KMS-11 (cell line): ENCODE measurements around the gene NUDT21.

Experiments used
- H2AFZ ChIP-seq: fragments of 200-600 bp; sonication (generic); 2 replicates; pipeline ENCODE4 v1.6.1; 2016; ENCODE audit warnings: antibody characterized with exemption, mixed run types, low read depth
- H3K27ac ChIP-seq: fragments of 200-600 bp; sonication (generic); 2 replicates; pipeline ENCODE4 v1.6.1; 2016; ENCODE audit warnings: mild to moderate bottlenecking, mixed run types
- H3K27me3 ChIP-seq: fragments of 200-600 bp; sonication (generic); 2 replicates; pipeline ENCODE4 v1.6.1; 2017; ENCODE audit warnings: mild to moderate bottlenecking, low read depth, mixed run types, moderate library complexity; ENCODE audit not compliant: insufficient read depth
- H3K36me3 ChIP-seq: fragments of 200-600 bp; sonication (generic); 2 replicates; pipeline ENCODE4 v1.6.1; 2017; ENCODE audit warnings: mild to moderate bottlenecking, mixed run types; ENCODE audit not compliant: insufficient read depth
- H3K4me1 ChIP-seq: fragments of 200-600 bp; sonication (generic); 2 replicates; pipeline ENCODE4 v1.6.1; 2016; ENCODE audit warnings: mild to moderate bottlenecking, low read depth, mixed run types; ENCODE audit not compliant: poor library complexity, severe bottlenecking
- H3K4me2 ChIP-seq: fragments of 200-600 bp; sonication (generic); 2 replicates; pipeline ENCODE4 v1.7.0; 2016; ENCODE audit warnings: mild to moderate bottlenecking, mixed run types
- H3K4me3 ChIP-seq: fragments of 200-600 bp; sonication (generic); IDR thresholded peaks from 2 replicates; pipeline ENCODE4 v1.6.1; 2017; ENCODE audit warnings: low read depth, low read length, mixed read lengths; ENCODE audit not compliant: insufficient read depth
- H3K79me2 ChIP-seq: fragments of 200-600 bp; sonication (generic); 2 replicates; pipeline ENCODE4 v1.6.1; 2016; ENCODE audit warnings: low read depth, mixed run types; ENCODE audit not compliant: insufficient read depth
- H3K9ac ChIP-seq: fragments of 200-600 bp; sonication (generic); 2 replicates; pipeline ENCODE4 v1.6.1; 2016; ENCODE audit warnings: mild to moderate bottlenecking, mixed run types
- H4K20me1 ChIP-seq: fragments of 200-600 bp; sonication (generic); 2 replicates; pipeline ENCODE4 v1.6.1; 2016; ENCODE audit warnings: mild to moderate bottlenecking, mixed run types; ENCODE audit not compliant: insufficient read depth
- TF ChIP-seq, protein P1 (sequence below): fragments of 200-600 bp; sonication (generic); conservative IDR thresholded peaks from 2 replicates; pipeline ENCODE4 v1.6.1; 2017; ENCODE audit warnings: low read depth, mild to moderate bottlenecking, antibody characterized with exemption, low read length, moderate library complexity, mixed read lengths

Gene NUDT21

DNA sequence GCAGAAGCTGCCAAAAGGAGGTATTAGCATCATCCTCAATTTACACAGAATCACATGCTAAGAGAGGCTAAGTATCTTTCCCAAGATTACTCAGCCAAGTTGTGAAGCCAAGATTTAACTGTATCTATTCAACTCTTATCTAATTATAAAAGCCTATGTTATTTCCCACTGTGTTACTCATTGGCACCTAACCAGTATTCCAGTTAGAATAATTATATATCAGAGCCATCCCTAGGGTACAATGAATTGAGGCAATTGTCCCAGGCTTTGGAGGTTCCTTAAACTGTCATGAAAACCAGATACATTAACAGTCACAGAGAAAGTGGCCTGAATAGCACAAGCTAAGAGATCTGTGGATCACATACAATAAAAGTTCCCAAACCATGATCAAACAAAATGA lies 14.9 kb downstream of the NUDT21 start:
- Histone ChIP-seq H3K27me3 (no peaks in the 10 kb centered on the region), H3K27ac (no peak overlapping the region), H3K79me2 (no peaks in the 10 kb centered on the region; the same call in 1 of the 2 replicates), H3K4me3 (no peak overlapping the region), H3K4me1 (no peaks in the 10 kb centered on the region), H3K9ac (no peak overlapping the region), H3K36me3 (peaks cover 4% of the 10 kb centered on the region; the same call in 1 of the 2 replicates), H2AFZ (no peak overlapping the region), H3K4me2 (no peak overlapping the region), H4K20me1 (no peaks in the 10 kb centered on the region)
- TF ChIP-seq, protein P1, sequence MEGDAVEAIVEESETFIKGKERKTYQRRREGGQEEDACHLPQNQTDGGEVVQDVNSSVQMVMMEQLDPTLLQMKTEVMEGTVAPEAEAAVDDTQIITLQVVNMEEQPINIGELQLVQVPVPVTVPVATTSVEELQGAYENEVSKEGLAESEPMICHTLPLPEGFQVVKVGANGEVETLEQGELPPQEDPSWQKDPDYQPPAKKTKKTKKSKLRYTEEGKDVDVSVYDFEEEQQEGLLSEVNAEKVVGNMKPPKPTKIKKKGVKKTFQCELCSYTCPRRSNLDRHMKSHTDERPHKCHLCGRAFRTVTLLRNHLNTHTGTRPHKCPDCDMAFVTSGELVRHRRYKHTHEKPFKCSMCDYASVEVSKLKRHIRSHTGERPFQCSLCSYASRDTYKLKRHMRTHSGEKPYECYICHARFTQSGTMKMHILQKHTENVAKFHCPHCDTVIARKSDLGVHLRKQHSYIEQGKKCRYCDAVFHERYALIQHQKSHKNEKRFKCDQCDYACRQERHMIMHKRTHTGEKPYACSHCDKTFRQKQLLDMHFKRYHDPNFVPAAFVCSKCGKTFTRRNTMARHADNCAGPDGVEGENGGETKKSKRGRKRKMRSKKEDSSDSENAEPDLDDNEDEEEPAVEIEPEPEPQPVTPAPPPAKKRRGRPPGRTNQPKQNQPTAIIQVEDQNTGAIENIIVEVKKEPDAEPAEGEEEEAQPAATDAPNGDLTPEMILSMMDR, result no peak

DNA sequence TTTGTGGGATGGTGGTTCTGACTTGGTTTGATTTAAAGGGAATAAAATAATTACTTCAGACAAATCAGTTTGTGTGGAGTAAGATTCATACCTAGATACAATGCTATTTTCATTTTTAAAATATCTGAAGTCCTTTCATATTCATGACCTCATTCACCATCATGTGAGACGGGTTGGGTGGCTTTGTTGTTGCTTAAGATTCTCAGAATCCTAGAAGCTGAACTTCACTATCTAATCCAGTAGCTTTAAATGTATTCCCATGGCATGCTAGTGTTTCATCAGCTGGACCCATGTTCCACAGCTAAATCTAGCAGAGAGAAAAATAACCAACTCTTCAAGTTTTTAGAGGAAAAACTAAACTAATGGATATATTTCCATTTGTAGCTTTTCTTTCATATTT lies 23.0 kb downstream of the NUDT21 start:
- Histone ChIP-seq H2AFZ (no peak overlapping the region), H4K20me1 (no peaks in the 10 kb centered on the region), H3K4me1 (peaks cover 10% of the 10 kb centered on the region), H3K9ac (no peak overlapping the region), H3K4me2 (no peak overlapping the region), H3K27ac (no peak overlapping the region), H3K27me3 (no peaks in the 10 kb centered on the region), H3K4me3 (no peak overlapping the region), H3K79me2 (no peaks in the 10 kb centered on the region; the same call in 1 of the 2 replicates), H3K36me3 (no peaks in the 10 kb centered on the region)
- TF ChIP-seq, protein P1, result no peak

DNA sequence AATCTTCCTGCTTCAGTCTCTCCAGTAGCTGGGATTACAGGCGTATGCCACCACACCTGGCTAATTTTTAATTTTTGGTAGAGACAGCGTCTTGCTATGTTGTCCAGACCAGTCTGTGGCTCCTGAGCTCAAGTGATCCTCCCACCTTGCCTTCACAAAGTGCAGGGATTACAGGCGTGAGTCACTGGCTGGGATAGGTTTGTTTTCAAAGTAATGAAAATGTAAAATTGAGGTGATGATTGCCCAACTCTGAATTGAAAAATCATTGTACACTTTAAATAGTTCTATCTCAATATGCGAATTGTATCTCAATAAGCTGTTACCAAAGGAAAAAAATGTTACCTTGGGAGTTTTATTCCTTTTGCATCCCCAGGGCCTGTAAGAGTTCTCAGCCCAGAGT lies 24.5 kb downstream of the NUDT21 start:
- TF ChIP-seq, protein P1, result no peak
- no peak overlapping the region for H3K27ac ChIP-seq

DNA sequence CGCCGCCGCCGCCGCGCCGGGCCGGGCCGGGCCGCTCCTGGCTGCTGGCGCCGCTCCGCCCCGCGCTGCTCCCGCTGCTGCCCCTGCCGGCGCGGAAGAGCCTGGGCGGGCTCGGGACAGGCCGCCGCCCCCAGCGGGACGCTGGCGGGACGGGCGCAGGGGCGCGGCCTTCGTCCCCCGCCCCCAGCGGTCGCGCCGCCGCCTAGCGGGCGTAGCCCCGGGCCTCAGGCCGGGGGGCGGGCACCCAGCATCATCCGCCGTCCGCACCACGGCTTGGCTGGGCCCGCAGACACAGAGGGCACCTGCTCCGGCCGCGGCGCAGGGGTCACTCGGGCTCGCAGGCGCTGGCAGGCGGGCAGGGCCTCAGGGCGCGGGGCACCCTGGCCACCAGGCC lies 25.7 kb downstream of the NUDT21 start, which contains the start of gene AMFR:
Gene AMFR (minus strand): TSS at position 107 of the 394 bp plus-strand sequence. CDS start 218 bp downstream, outside the sequence.
- Histone ChIP-seq H3K4me3 (no peak within 1 kb of the TSS), H3K27ac (no peak within 1 kb of the TSS), H2AFZ (peak within 1 kb of the TSS; percentile 67), H3K4me2 (peak within 1 kb of the TSS; percentile 63), H3K79me2 (peaks cover 17% of the 10 kb centered on the region; the same call in 1 of the 2 replicates), H3K9ac (peak within 1 kb of the TSS; percentile 61), H4K20me1 (no peaks in the 10 kb centered on the region), H3K36me3 (no peaks in the 10 kb centered on the region), H3K4me1 (peaks cover 23% of the 10 kb centered on the region), H3K27me3 (no peaks in the 10 kb centered on the region)
- TF ChIP-seq, protein P1, result no peak

More for the DNA sequence above, 24.5 kb downstream of the NUDT21 start:
- Histone ChIP-seq H3K9ac (no peak overlapping the region), H3K4me1 (peaks cover 12% of the 10 kb centered on the region), H3K79me2 (peaks cover 7% of the 10 kb centered on the region; the same call in 1 of the 2 replicates), H3K27me3 (no peaks in the 10 kb centered on the region), H3K4me3 (no peak overlapping the region), H4K20me1 (no peaks in the 10 kb centered on the region), H3K36me3 (no peaks in the 10 kb centered on the region), H2AFZ (no peak overlapping the region), H3K4me2 (no peak overlapping the region)
